Measurements from ENCODE around the gene MYO9B.

The MYO9B gene

GRCh38 chr19:17206736-17207581, 131.4 kb downstream of the MYO9B start:
- Histone ChIP-seq H3K4me3 (ENCODE audit: control insufficient read depth in 1 of 7, extremely low read depth in 1 of 7, insufficient read depth in 4 of 7, low read depth in 2 of 7, low read length in 6 of 7) (no peak overlapping the region), H3K36me3 (ENCODE audit: control insufficient read depth in 4 of 4, insufficient read depth in 4 of 4, low read length in 3 of 4) (peaks cover 12 to 77% (median 58%) of the 10 kb centered on the region in 4 experiments), H3K27ac (ENCODE audit: insufficient read depth in 1 of 2, low read depth in 1 of 2, low read length in 2 of 2, poor library complexity in 1 of 2, severe bottlenecking in 2 of 2) (no peak overlapping the region), H3K4me1 (ENCODE audit: control extremely low read depth in 1 of 4, control insufficient read depth in 4 of 4, insufficient read depth in 4 of 4, low read length in 3 of 4) (no peaks in the 10 kb centered on the region), H3K9me3 (ENCODE audit: control extremely low read depth in 1 of 5, control insufficient read depth in 4 of 5, insufficient read depth in 2 of 5, low read depth in 1 of 5, low read length in 4 of 5) (no peaks in the 10 kb centered on the region), H3K27me3 (replicated peaks in 2 of 5; ENCODE audit: control insufficient read depth in 4 of 5, insufficient read depth in 5 of 5, low read length in 4 of 5) (no peaks in the 10 kb centered on the region)
- ChIA-PET POLR2A (no interaction called here), CTCF (interaction anchor here (1.7 to 4.7 kb wide), 2 partner anchors 66 to 76 kb away, joined by 4 to 23 read pairs; partner anchors contain the start of gene ANKLE1)
- WGBS (ENCODE audit: insufficient coverage): 94% methylated on average over 23 of the region's 25 CpGs
- no peak for DNase-seq

DNA sequence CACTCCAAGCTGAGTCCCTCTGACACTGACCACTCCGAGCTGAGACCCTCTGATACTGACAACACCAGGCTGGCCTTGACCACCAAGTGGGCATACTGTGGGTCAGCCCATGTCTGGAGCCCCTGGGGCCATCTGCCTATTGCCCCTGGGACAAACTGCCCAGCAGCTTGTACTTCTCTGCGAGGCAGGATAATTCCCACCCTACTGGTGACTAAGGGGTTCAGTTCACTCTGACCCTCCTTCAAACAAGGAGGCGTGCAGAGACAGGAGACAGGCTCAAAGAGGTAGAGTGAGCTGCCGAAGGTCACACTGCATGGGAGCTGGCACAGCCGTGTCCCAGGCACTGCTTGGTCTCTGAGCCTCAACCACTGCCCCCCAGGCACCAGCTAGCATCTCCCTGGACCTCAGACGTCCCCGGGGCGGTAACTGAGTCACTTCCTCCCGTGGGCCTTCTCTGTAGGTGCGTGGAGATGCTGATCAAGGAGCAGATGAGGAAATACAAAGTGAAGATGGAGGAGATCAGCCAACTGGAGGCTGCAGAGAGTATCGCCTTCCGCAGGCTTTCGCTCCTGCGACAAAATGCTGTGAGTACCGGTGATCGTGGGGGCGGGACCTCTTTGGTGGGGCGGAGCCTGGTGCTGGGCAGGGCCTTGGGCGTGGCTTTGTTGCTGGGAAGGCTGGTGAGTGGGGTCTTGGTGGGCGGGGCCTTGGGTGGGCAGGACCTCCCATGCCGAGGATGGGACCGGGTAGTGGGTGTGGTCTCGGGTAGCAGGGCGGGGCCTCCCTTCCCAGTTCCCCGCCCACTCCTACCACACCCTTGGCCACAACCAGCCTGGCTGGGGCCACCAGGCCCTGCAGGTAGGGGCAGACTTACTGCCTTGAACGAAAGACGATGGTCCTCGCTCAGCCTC, 133.8 kb downstream of the MYO9B start:
- no peaks in the 10 kb centered on the region for H3K27me3 ChIP-seq (replicated peaks in 2 of 5; ENCODE audit: control insufficient read depth in 4 of 5, insufficient read depth in 5 of 5, low read length in 4 of 5)
- no peak overlapping the region for H3K4me3 ChIP-seq (ENCODE audit: control insufficient read depth in 1 of 7, extremely low read depth in 1 of 7, insufficient read depth in 4 of 7, low read depth in 2 of 7, low read length in 6 of 7)
- DNase-seq: peak; percentile 72 to 79 (median 73)
- no peaks in the 10 kb centered on the region for H3K9me3 ChIP-seq (ENCODE audit: control extremely low read depth in 1 of 5, control insufficient read depth in 4 of 5, insufficient read depth in 2 of 5, low read depth in 1 of 5, low read length in 4 of 5)
- peaks cover 0 to 2% (median 1%) of the 10 kb centered on the region in 4 experiments for H3K4me1 ChIP-seq (ENCODE audit: control extremely low read depth in 1 of 4, control insufficient read depth in 4 of 4, insufficient read depth in 4 of 4, low read length in 3 of 4)
- H3K36me3 ChIP-seq (ENCODE audit: control insufficient read depth in 4 of 4, insufficient read depth in 4 of 4, low read length in 3 of 4): peaks cover 7 to 71% (median 49%) of the 10 kb centered on the region in 4 experiments
- ChIA-PET POLR2A (no interaction called here), CTCF (interaction anchor here (3.7 kb wide), 1 partner anchor 74 kb away, joined by 10 read pairs; no protein-coding TSS in a partner anchor)
- WGBS (ENCODE audit: insufficient coverage): 98% methylated on average over 14 of the region's 28 CpGs
- no peak overlapping the region for H3K27ac ChIP-seq (ENCODE audit: insufficient read depth in 1 of 2, low read depth in 1 of 2, low read length in 2 of 2, poor library complexity in 1 of 2, severe bottlenecking in 2 of 2)

DNA sequence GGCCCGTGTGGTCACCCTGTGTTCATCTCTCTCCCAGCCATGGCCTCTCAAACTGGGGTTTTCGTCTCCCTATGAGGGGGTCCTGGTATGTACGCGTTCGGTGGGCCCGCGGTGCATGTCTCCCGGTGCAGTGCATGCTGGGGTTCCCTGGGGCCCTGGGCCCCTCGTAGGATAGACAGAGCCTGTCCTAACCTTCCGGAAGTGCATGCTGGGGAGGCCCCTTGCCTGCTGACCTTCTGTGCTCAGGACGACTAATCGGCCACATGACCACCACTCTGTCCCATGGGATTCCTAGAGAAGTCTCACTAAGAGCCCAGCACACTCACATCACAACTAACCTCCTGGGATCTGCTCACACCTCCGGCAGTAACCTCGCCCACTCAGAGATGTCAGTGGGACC, 134.7 kb downstream of the MYO9B start:
- H3K36me3 ChIP-seq (ENCODE audit: control insufficient read depth in 4 of 4, insufficient read depth in 4 of 4, low read length in 3 of 4): peaks cover 7 to 65% (median 46%) of the 10 kb centered on the region in 4 experiments
- no peak overlapping the region for H3K4me3 ChIP-seq (ENCODE audit: control insufficient read depth in 1 of 7, extremely low read depth in 1 of 7, insufficient read depth in 4 of 7, low read depth in 2 of 7, low read length in 6 of 7)
- H3K27me3 ChIP-seq (replicated peaks in 2 of 5; ENCODE audit: control insufficient read depth in 4 of 5, insufficient read depth in 5 of 5, low read length in 4 of 5): no peaks in the 10 kb centered on the region
- no peak for DNase-seq
- peaks cover 0 to 9% (median 8%) of the 10 kb centered on the region in 4 experiments for H3K4me1 ChIP-seq (ENCODE audit: control extremely low read depth in 1 of 4, control insufficient read depth in 4 of 4, insufficient read depth in 4 of 4, low read length in 3 of 4)
- ChIA-PET POLR2A (no interaction called here), CTCF (interaction anchor here (0.8 to 3.7 kb wide), 2 partner anchors 18 to 73 kb away, joined by 4 to 10 read pairs; no protein-coding TSS in a partner anchor)
- no peak overlapping the region for H3K27ac ChIP-seq (ENCODE audit: insufficient read depth in 1 of 2, low read depth in 1 of 2, low read length in 2 of 2, poor library complexity in 1 of 2, severe bottlenecking in 2 of 2)
- no peaks in the 10 kb centered on the region for H3K9me3 ChIP-seq (ENCODE audit: control extremely low read depth in 1 of 5, control insufficient read depth in 4 of 5, insufficient read depth in 2 of 5, low read depth in 1 of 5, low read length in 4 of 5)
- whole genome bisulfite sequencing (ENCODE audit: insufficient coverage): 98% methylated on average over 14 of the region's 14 CpGs

GRCh38 chr19:17211547-17212446, 136.2 kb downstream of the MYO9B start:
- Histone ChIP-seq H3K27ac (ENCODE audit: insufficient read depth in 1 of 2, low read depth in 1 of 2, low read length in 2 of 2, poor library complexity in 1 of 2, severe bottlenecking in 2 of 2) (no peak overlapping the region), H3K9me3 (ENCODE audit: control extremely low read depth in 1 of 5, control insufficient read depth in 4 of 5, insufficient read depth in 2 of 5, low read depth in 1 of 5, low read length in 4 of 5) (no peaks in the 10 kb centered on the region), H3K36me3 (ENCODE audit: control insufficient read depth in 4 of 4, insufficient read depth in 4 of 4, low read length in 3 of 4) (peaks cover 7 to 54% (median 37%) of the 10 kb centered on the region in 4 experiments), H3K4me3 (ENCODE audit: control insufficient read depth in 1 of 7, extremely low read depth in 1 of 7, insufficient read depth in 4 of 7, low read depth in 2 of 7, low read length in 6 of 7) (no peak overlapping the region), H3K4me1 (ENCODE audit: control extremely low read depth in 1 of 4, control insufficient read depth in 4 of 4, insufficient read depth in 4 of 4, low read length in 3 of 4) (peaks cover 0 to 16% (median 15%) of the 10 kb centered on the region in 4 experiments), H3K27me3 (replicated peaks in 2 of 5; ENCODE audit: control insufficient read depth in 4 of 5, insufficient read depth in 5 of 5, low read length in 4 of 5) (no peaks in the 10 kb centered on the region)
- DNase-seq: no peak
- 98% methylated on average over 40 of the region's 58 CpGs for WGBS (ENCODE audit: insufficient coverage)
- POLR2A ChIA-PET: no interaction called here
- CTCF ChIA-PET: no interaction called here

GRCh38 chr19:17213334-17213733, 137.8 kb downstream of the MYO9B start:
- H3K4me3 ChIP-seq (ENCODE audit: control insufficient read depth in 1 of 7, extremely low read depth in 1 of 7, insufficient read depth in 4 of 7, low read depth in 2 of 7, low read length in 6 of 7): no peak overlapping the region
- CTCF ChIA-PET: no interaction called here
- peaks cover 13 to 60% (median 39%) of the 10 kb centered on the region in 4 experiments for H3K36me3 ChIP-seq (ENCODE audit: control insufficient read depth in 4 of 4, insufficient read depth in 4 of 4, low read length in 3 of 4)
- no peak overlapping the region for H3K27ac ChIP-seq (ENCODE audit: insufficient read depth in 1 of 2, low read depth in 1 of 2, low read length in 2 of 2, poor library complexity in 1 of 2, severe bottlenecking in 2 of 2)
- H3K4me1 ChIP-seq (ENCODE audit: control extremely low read depth in 1 of 4, control insufficient read depth in 4 of 4, insufficient read depth in 4 of 4, low read length in 3 of 4): peaks cover 0 to 16% (median 15%) of the 10 kb centered on the region in 4 experiments
- WGBS (ENCODE audit: insufficient coverage): 95% methylated on average over 5 of the region's 5 CpGs
- no peaks in the 10 kb centered on the region for H3K27me3 ChIP-seq (replicated peaks in 2 of 5; ENCODE audit: control insufficient read depth in 4 of 5, insufficient read depth in 5 of 5, low read length in 4 of 5)
- H3K9me3 ChIP-seq (ENCODE audit: control extremely low read depth in 1 of 5, control insufficient read depth in 4 of 5, insufficient read depth in 2 of 5, low read depth in 1 of 5, low read length in 4 of 5): no peaks in the 10 kb centered on the region
- POLR2A ChIA-PET: no interaction called here
- DNase-seq: no peak

DNA sequence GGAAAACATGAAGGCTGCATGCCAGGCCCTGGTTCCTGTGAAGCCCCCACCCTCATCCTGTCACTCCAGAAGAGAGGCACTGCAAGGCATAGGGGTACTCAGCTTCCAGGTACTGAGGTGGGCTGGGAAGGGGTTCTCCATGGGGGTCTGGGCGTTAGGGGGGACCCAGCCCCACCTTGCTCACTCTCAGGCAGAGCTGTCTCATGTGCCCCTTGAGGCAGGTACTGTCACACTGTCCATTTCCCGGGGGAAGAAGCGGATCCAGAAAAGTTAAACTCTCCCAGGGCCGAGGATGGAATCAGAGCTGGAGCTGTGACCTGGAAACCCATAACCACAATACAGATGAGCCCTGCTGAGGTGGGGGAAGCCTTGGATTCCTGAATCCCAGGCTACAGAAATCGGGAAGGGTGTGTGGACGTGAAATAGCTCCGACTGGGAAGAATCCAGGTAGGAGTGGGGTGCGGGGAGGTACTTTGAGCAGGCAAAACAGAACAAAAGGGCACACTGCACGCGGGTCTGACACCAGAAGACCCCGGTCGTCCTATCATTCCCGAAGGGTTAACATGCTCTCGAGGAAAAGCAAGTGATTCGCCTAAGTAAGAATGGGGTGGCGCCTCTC, 139.0 kb downstream of the MYO9B start:
- H3K27me3 ChIP-seq (replicated peaks in 2 of 5; ENCODE audit: control insufficient read depth in 4 of 5, insufficient read depth in 5 of 5, low read length in 4 of 5): no peaks in the 10 kb centered on the region
- peaks cover 10 to 56% (median 35%) of the 10 kb centered on the region in 4 experiments for H3K36me3 ChIP-seq (ENCODE audit: control insufficient read depth in 4 of 4, insufficient read depth in 4 of 4, low read length in 3 of 4)
- H3K4me1 ChIP-seq (ENCODE audit: control extremely low read depth in 1 of 4, control insufficient read depth in 4 of 4, insufficient read depth in 4 of 4, low read length in 3 of 4): peaks cover 0 to 16% (median 15%) of the 10 kb centered on the region in 4 experiments
- no peaks in the 10 kb centered on the region for H3K9me3 ChIP-seq (ENCODE audit: control extremely low read depth in 1 of 5, control insufficient read depth in 4 of 5, insufficient read depth in 2 of 5, low read depth in 1 of 5, low read length in 4 of 5)
- peak overlapping the region; percentile 69 to 87 (median 80) for H3K4me3 ChIP-seq (ENCODE audit: control insufficient read depth in 1 of 7, extremely low read depth in 1 of 7, insufficient read depth in 4 of 7, low read depth in 2 of 7, low read length in 6 of 7)
- WGBS (ENCODE audit: insufficient coverage): 32% methylated on average over 15 of the region's 16 CpGs
- ChIA-PET POLR2A (interaction anchor here (0.6 to 1.6 kb wide), 4 partner anchors 11 to 52 kb away, joined by 3 to 10 read pairs (median 4); partner anchors contain the start of genes BABAM1 and OCEL1), CTCF (interaction anchor here (0.8 to 2.4 kb wide), 4 partner anchors 10 to 52 kb away, joined by 3 to 11 read pairs (median 4); partner anchors contain the start of gene BABAM1)
- peak overlapping the region; percentile 66 to 88 for H3K27ac ChIP-seq (ENCODE audit: insufficient read depth in 1 of 2, low read depth in 1 of 2, low read length in 2 of 2, poor library complexity in 1 of 2, severe bottlenecking in 2 of 2)
- no peak for DNase-seq
